Keratinocyte (primary cell): ENCODE results near the gene FERMT3. TPM values are rescaled to one million over a fixed set of nuclear protein-coding genes. Genes with fewer than 3 reads are reported as not detected.

Experiments used
- DNase-seq: peaks from one replicate; pipeline ENCODE4 v3.0.0-alpha.2; 2011; ENCODE audit warnings: low read depth, missing footprints, low spot score
- FAIRE-seq: peaks from 2 replicates; lab custom pipeline; 2011; peaks lifted over from hg19 to GRCh38; lab: Jason Lieb, UNC
- H2AFZ ChIP-seq: 2 replicates; pipeline ENCODE4 v1.6.0; 2012; ENCODE audit warnings: low read length, control low read depth, inconsistent platforms; ENCODE audit not compliant: control insufficient read depth
- H3K27ac ChIP-seq: 2 replicates; pipeline ENCODE4 v1.5.1; 2011; ENCODE audit warnings: low read length; ENCODE audit not compliant: control insufficient read depth, insufficient read depth
- H3K27me3 ChIP-seq: 3 replicates; pipeline ENCODE4 v1.6.0; 2011; ENCODE audit warnings: low read length; ENCODE audit not compliant: control insufficient read depth, insufficient read depth; ENCODE audit errors: extremely low read depth
- H3K36me3 ChIP-seq, 2 experiments: 2 replicates in 1 of 2; 3 replicates in 1 of 2; pipeline ENCODE4 v1.5.1; 2011; ENCODE audit warnings: low read length in 2 of 2, mild to moderate bottlenecking in 1 of 2; ENCODE audit not compliant: control insufficient read depth in 2 of 2, insufficient read depth in 2 of 2; ENCODE audit errors: extremely low read depth in 1 of 2
- H3K4me1 ChIP-seq: 3 replicates; pipeline ENCODE4 v1.5.1; 2011; ENCODE audit warnings: low read length; ENCODE audit not compliant: control insufficient read depth, insufficient read depth; ENCODE audit errors: extremely low read depth
- H3K4me2 ChIP-seq: 3 replicates; pipeline ENCODE4 v1.6.0; 2011; ENCODE audit warnings: low read depth, low read length; ENCODE audit not compliant: control insufficient read depth, insufficient read depth; ENCODE audit errors: extremely low read depth
- H3K4me3 ChIP-seq, 3 experiments: fragments of 200-600 bp in 1 of 3; sonication (generic) in 1 of 3; 2 replicates in 2 of 3; 3 replicates in 1 of 3; pipeline ENCODE4 v1.5.1; 2011 to 2016; ENCODE audit warnings: low read length in 3 of 3, mild to moderate bottlenecking in 3 of 3, control low read depth in 2 of 3, inconsistent platforms in 1 of 3, low read depth in 1 of 3, mixed read lengths in 1 of 3, mixed run types in 1 of 3, moderate library complexity in 1 of 3; ENCODE audit not compliant: control insufficient read depth in 2 of 3, insufficient read depth in 2 of 3; ENCODE audit errors: extremely low read depth in 1 of 3
- H3K79me2 ChIP-seq: 2 replicates; pipeline ENCODE4 v1.6.0; 2012; ENCODE audit warnings: low read length; ENCODE audit not compliant: control insufficient read depth, insufficient read depth
- H3K9ac ChIP-seq: 3 replicates; pipeline ENCODE4 v1.6.0; 2011; ENCODE audit warnings: low read length; ENCODE audit not compliant: control insufficient read depth, insufficient read depth; ENCODE audit errors: extremely low read depth
- H3K9me1 ChIP-seq: 3 replicates; pipeline ENCODE4 v1.6.0; 2011; ENCODE audit warnings: low read length; ENCODE audit not compliant: control insufficient read depth, insufficient read depth; ENCODE audit errors: extremely low read depth
- H3K9me3 ChIP-seq: 2 replicates; pipeline ENCODE4 v1.5.1; 2012; ENCODE audit warnings: low read depth, low read length; ENCODE audit not compliant: control insufficient read depth
- H4K20me1 ChIP-seq: 3 replicates; pipeline ENCODE4 v1.6.0; 2011; ENCODE audit warnings: low read length; ENCODE audit not compliant: control insufficient read depth, insufficient read depth; ENCODE audit errors: extremely low read depth
- CTCF ChIP-seq, 3 experiments: IDR thresholded peaks in 1 of 3; conservative IDR thresholded peaks in 1 of 3; optimal IDR thresholded peaks in 1 of 3; 2 replicates in 2 of 3; 3 replicates in 1 of 3; pipeline versions ENCODE3 to v1.5.1; 2011; ENCODE audit warnings: low read length in 3 of 3, mild to moderate bottlenecking in 3 of 3, moderate library complexity in 2 of 3, control low read depth in 1 of 3, inconsistent platforms in 1 of 3; ENCODE audit not compliant: insufficient read depth in 2 of 3; ENCODE audit errors: extremely low read depth in 1 of 3
- EZH2 ChIP-seq: IDR thresholded peaks from one replicate; pipeline ENCODE4 v1.6.1; 2012; ENCODE audit warnings: inconsistent platforms, mild to moderate bottlenecking, low read length, moderate library complexity
- dilution Hi-C: fragments of 300-500 bp; cut with MboI; formaldehyde crosslinking; loops from one replicate; pipeline ENCODE4 v1.7.0; 2020; ENCODE audit warnings: low sequenced_read_pairs; ENCODE audit not compliant: extremely low pct_ligation_motif_present
- polyA plus RNA-seq, 5 experiments: library from polyadenylated mRNA; depleted of rRNA in 3 of 5; stranded (reverse) in 3 of 5; stranded (forward) in 1 of 5; unstranded in 1 of 5; fragments of >200 nt; gene quantifications; 1 replicate in 1 of 5; 2 replicates in 3 of 5; 3 replicates in 1 of 5; pipeline versions ENCODE4 v1.2.1 to v1.2.3, GENCODE V29; 2011 to 2012; ENCODE audit warnings: missing spikeins in 2 of 5, low read depth in 1 of 5, low replicate concordance in 1 of 5

The FERMT3 gene
- polyA plus RNA-seq, 1 donor (not counting 4 experiments of a cell fraction or from before 2014, with no cell fraction given) = 0.98 TPM

GRCh38 chr11:64241491-64242374 lies 35.2 kb downstream of the FERMT3 start:
- Histone ChIP-seq H3K4me2 (peak overlapping the region; percentile 67), H3K4me1 (peaks cover 43% of the 10 kb centered on the region), H3K4me3 (peak overlapping the region; percentile 72 to 87 (median 82)), H3K9ac (peak overlapping the region; percentile 79), H3K27ac (peak overlapping the region; percentile 58), H3K79me2 (peaks cover 26% of the 10 kb centered on the region), H3K27me3 (no peaks in the 10 kb centered on the region), H3K36me3 (peaks cover 14 to 30% of the 10 kb centered on the region in 2 experiments), H2AFZ (no peak overlapping the region), H4K20me1 (no peaks in the 10 kb centered on the region), H3K9me3 (no peaks in the 10 kb centered on the region), H3K9me1 (no peaks in the 10 kb centered on the region)
- dilution Hi-C loops = no loop called here
- DNase-seq (no peak), FAIRE-seq (no peak)
- TF ChIP-seq EZH2 (no peak), CTCF (optimal IDR thresholded peaks at IDR 0.05 in 1 of 3, IDR thresholded peaks at IDR 0.05 in 1 of 3, conservative IDR thresholded peaks at IDR 0.05 in 1 of 3; ENCODE audit: extremely low read depth in 1 of 3, insufficient read depth in 2 of 3, low read length in 3 of 3) (no peak)

GRCh38 chr11:64243236-64243854 lies 36.8 kb downstream of the FERMT3 start:
- H2AFZ ChIP-seq = no peak overlapping the region
- no peaks in the 10 kb centered on the region for H3K9me3 ChIP-seq
- dilution Hi-C loops = no loop called here
- no peak overlapping the region for H3K4me3 ChIP-seq
- TF ChIP-seq EZH2 (no peak), CTCF (optimal IDR thresholded peaks at IDR 0.05 in 1 of 3, IDR thresholded peaks at IDR 0.05 in 1 of 3, conservative IDR thresholded peaks at IDR 0.05 in 1 of 3; ENCODE audit: extremely low read depth in 1 of 3, insufficient read depth in 2 of 3, low read length in 3 of 3) (no peak)
- peaks cover 11 to 22% of the 10 kb centered on the region in 2 experiments for H3K36me3 ChIP-seq
- no peak for DNase-seq
- FAIRE-seq = no peak
- peak overlapping the region; percentile 2 for H3K27ac ChIP-seq
- H3K79me2 ChIP-seq = peaks cover 26% of the 10 kb centered on the region
- H3K9me1 ChIP-seq = no peaks in the 10 kb centered on the region
- no peak overlapping the region for H3K9ac ChIP-seq
- H3K27me3 ChIP-seq = no peaks in the 10 kb centered on the region
- H3K4me1 ChIP-seq = peaks cover 40% of the 10 kb centered on the region
- H3K4me2 ChIP-seq = peak overlapping the region; percentile 67
- no peaks in the 10 kb centered on the region for H4K20me1 ChIP-seq
